Measurements from ENCODE around the gene ABCF1.

The ABCF1 gene

DNA sequence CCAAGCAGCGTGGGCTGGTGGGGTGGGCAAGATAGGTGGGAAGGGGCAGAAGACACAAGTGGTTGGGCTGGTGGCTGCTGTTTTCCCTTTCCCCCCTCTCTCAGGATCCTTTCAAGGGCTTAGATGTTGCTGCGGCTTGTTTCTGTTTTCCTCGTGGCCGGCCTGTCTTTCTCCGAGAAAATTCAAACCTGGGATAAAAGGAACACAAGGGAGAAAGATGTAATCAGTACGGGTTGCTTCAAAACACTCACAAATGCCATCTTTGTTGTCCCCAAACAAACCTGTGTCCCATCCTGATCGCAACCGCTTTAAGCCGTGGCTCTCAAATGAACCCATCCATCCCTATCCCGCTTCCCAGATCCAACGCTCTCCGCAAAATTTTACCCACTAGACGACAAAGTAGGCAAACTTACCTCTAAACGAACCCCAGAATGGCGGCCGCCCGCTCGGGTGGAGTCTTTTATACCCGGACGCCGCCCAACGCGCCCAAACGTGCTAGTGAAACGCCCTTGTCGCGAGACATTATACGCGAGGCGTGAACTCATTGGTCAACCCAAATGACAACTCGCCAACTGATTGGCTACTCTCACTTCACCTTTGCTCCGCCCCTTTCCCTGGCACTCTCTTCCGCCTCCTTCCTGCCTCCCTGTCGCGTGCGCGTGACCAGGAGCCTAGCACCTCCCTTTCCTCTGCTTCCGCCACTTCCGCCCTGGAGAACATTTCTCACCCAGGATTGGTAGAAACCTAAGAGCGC lies 45.7 kb downstream of the ABCF1 start, which contains the start of gene PPP1R10:
Gene PPP1R10, minus strand, starts transcription at position 433 of the 754 bp plus-strand sequence. CDS start 7,299 bp downstream, outside the sequence.
- TF ChIP-seq TAF1 (IDR thresholded peaks at IDR 0.05; ENCODE audit: borderline replicate concordance, low read depth, low read length) (peak; percentile 99), POLR2A (IDR thresholded peaks at IDR 0.05; ENCODE audit: low read depth, low read length) (peak; percentile 99), POLR2AphosphoS5 (IDR thresholded peaks at IDR 0.05; ENCODE audit: low read depth, low read length) (peak; percentile 100)
- FAIRE-seq (peak; percentile 97), DNase-seq (ENCODE audit: insufficient read length) (peak; percentile 76)

- TF ChIP-seq TAF1 (IDR thresholded peaks at IDR 0.05; ENCODE audit: borderline replicate concordance, low read depth, low read length), result peak; percentile 96
- peak; percentile 97 for TF ChIP-seq POLR2A (IDR thresholded peaks at IDR 0.05; ENCODE audit: low read depth, low read length)
- TF ChIP-seq POLR2AphosphoS5 (IDR thresholded peaks at IDR 0.05; ENCODE audit: low read depth, low read length), result peak; percentile 95
- DNase-seq (ENCODE audit: insufficient read length), result peak; percentile 71
- no peak for FAIRE-seq
Measured at GRCh38 chr6:30617565-30618269, 46.5 kb downstream of the ABCF1 start, which contains the start of gene MRPS18B. TSS of gene MRPS18B (plus strand) at chr6:30617840. CDS start at chr6:30617866, 26 bp downstream.

GRCh38 chr6:30618270-30618797 lies 47.1 kb downstream of the ABCF1 start:
- no peak for TF ChIP-seq POLR2A (IDR thresholded peaks at IDR 0.05; ENCODE audit: low read depth, low read length)
- no peak for TF ChIP-seq POLR2AphosphoS5 (IDR thresholded peaks at IDR 0.05; ENCODE audit: low read depth, low read length)
- no peak for TF ChIP-seq TAF1 (IDR thresholded peaks at IDR 0.05; ENCODE audit: borderline replicate concordance, low read depth, low read length)
- FAIRE-seq, result no peak
- DNase-seq (ENCODE audit: insufficient read length), result no peak

- TF ChIP-seq TAF1 (IDR thresholded peaks at IDR 0.05; ENCODE audit: borderline replicate concordance, low read depth, low read length) (no peak), POLR2A (IDR thresholded peaks at IDR 0.05; ENCODE audit: low read depth, low read length) (no peak), POLR2AphosphoS5 (IDR thresholded peaks at IDR 0.05; ENCODE audit: low read depth, low read length) (no peak)
- FAIRE-seq, result no peak
- DNase-seq (ENCODE audit: insufficient read length), result no peak
Measured at GRCh38 chr6:30619561-30619960, 48.3 kb downstream of the ABCF1 start.

DNA sequence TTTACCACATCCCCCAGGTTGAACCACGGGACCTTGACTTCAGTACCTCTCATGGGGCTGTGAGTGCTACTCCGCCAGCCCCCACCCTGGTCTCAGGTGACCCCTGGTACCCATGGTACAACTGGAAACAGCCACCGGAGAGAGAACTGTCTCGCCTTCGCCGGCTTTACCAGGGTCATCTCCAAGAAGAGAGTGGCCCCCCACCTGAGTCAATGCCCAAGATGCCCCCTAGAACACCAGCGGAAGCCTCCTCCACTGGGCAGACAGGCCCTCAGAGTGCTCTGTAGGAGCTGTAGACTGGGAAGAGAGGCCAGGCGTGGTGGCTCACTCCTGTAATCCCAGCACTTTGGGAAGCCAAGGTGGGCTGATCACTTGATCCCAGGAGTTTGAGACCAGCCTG lies 54.3 kb downstream of the ABCF1 start:
- no peak for TF ChIP-seq POLR2AphosphoS5 (IDR thresholded peaks at IDR 0.05; ENCODE audit: low read depth, low read length)
- TF ChIP-seq TAF1 (IDR thresholded peaks at IDR 0.05; ENCODE audit: borderline replicate concordance, low read depth, low read length), result no peak
- no peak for TF ChIP-seq POLR2A (IDR thresholded peaks at IDR 0.05; ENCODE audit: low read depth, low read length)
- no peak for FAIRE-seq
- no peak for DNase-seq (ENCODE audit: insufficient read length)

- DNase-seq (ENCODE audit: insufficient read length), result peak; percentile 88
- TF ChIP-seq TAF1 (IDR thresholded peaks at IDR 0.05; ENCODE audit: borderline replicate concordance, low read depth, low read length) (peak; percentile 58; the same call in 1 of the 2 replicates), POLR2AphosphoS5 (IDR thresholded peaks at IDR 0.05; ENCODE audit: low read depth, low read length) (peak; percentile 85), POLR2A (IDR thresholded peaks at IDR 0.05; ENCODE audit: low read depth, low read length) (peak; percentile 87)
- FAIRE-seq, result peak; percentile 93
Measured at GRCh38 chr6:30626484-30627366, 55.5 kb downstream of the ABCF1 start, which contains the start of gene ATAT1. TSS of gene ATAT1 (plus strand) at chr6:30626874.

DNA sequence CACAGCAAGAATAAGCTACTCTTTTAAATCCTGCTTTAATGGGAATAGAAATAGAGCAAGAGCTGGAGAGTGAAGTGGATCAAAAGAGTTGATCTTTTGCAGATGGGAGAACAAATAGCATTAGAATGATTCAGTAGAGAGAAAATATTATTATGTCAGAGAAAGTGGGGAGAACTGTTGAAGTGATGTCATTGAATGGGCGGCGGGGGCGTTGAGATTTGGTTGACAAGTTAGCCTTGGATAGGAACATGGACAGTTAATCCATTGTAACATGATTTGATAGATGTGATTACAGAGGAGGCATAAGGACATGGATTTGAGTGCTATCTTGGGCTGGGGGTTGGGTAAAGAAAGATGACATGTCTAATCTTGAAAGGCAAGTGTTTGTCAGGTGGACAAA lies 64.6 kb downstream of the ABCF1 start:
- TF ChIP-seq POLR2AphosphoS5 (IDR thresholded peaks at IDR 0.05; ENCODE audit: low read depth, low read length) (no peak), POLR2A (IDR thresholded peaks at IDR 0.05; ENCODE audit: low read depth, low read length) (no peak), TAF1 (IDR thresholded peaks at IDR 0.05; ENCODE audit: borderline replicate concordance, low read depth, low read length) (no peak)
- FAIRE-seq, result no peak
- DNase-seq (ENCODE audit: insufficient read length), result no peak

- FAIRE-seq (no peak), DNase-seq (ENCODE audit: insufficient read length) (no peak)
- no peak for TF ChIP-seq POLR2A (IDR thresholded peaks at IDR 0.05; ENCODE audit: low read depth, low read length)
- no peak for TF ChIP-seq TAF1 (IDR thresholded peaks at IDR 0.05; ENCODE audit: borderline replicate concordance, low read depth, low read length)
- no peak for TF ChIP-seq POLR2AphosphoS5 (IDR thresholded peaks at IDR 0.05; ENCODE audit: low read depth, low read length)
Measured at GRCh38 chr6:30640481-30640880, 69.2 kb downstream of the ABCF1 start.

DNA sequence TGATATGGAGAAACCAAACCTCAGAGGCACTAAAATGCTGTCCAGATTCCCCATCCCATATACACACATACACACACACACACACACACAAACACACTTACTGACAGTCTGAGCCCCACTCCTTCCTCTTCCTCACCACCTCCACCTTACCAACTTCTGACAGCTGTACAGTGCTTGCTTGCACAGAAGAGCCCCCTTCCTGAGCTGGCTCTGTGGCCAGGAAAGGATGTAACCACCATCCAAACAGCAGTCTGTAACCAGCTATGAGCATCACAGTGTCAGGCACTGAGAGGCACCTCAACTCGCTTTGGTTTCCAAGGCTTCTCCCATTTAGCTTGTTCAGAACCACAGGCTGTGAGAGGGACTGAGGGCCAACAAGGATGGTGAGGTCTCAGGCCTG lies 69.8 kb downstream of the ABCF1 start:
- DNase-seq (ENCODE audit: insufficient read length) (no peak), FAIRE-seq (no peak)
- TF ChIP-seq POLR2A (IDR thresholded peaks at IDR 0.05; ENCODE audit: low read depth, low read length) (no peak), TAF1 (IDR thresholded peaks at IDR 0.05; ENCODE audit: borderline replicate concordance, low read depth, low read length) (no peak), POLR2AphosphoS5 (IDR thresholded peaks at IDR 0.05; ENCODE audit: low read depth, low read length) (no peak)
